Activated CD4-positive, CD25-positive, alpha-beta regulatory T cell treated with anti-CD3 and anti-CD28 coated beads, Interleukin-2, amount 50 U/mL, for 16 hours (primary cell): ENCODE data around the gene HTR2A.

Experiments used
- DNase-seq: peaks from one replicate; pipeline ENCODE4 v3.0.0-alpha.2; 2020; ENCODE audit warnings: low read depth, low spot score

The HTR2A gene

GRCh38 chr13:46871557-46871956 is 25.3 kb downstream of the HTR2A start:
- no peak for DNase-seq

- no peak for DNase-seq
Measured at GRCh38 chr13:46868091-46868490, 28.8 kb downstream of the HTR2A start.

- no peak for DNase-seq
Measured at GRCh38 chr13:46866150-46866549, 30.7 kb downstream of the HTR2A start.

DNA sequence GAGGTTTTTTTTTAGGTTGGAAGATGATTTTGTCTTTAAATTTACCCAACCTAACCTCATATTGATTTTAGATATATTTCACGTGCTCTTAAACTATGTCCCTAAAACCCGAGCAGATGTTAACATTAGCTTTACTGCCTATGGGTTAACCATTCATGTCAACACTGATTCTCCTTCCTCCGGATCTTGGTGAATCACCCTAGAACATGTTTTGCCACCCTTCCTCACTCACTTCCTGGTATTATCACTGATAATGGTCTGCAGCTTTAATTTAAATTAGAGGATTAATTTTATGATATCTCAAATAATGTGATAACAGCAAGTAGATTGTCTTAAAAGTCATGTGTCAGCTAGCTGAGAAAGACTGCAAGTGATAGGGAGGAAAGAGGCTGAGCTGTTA is 31.9 kb downstream of the HTR2A start:
- no peak for DNase-seq

DNA sequence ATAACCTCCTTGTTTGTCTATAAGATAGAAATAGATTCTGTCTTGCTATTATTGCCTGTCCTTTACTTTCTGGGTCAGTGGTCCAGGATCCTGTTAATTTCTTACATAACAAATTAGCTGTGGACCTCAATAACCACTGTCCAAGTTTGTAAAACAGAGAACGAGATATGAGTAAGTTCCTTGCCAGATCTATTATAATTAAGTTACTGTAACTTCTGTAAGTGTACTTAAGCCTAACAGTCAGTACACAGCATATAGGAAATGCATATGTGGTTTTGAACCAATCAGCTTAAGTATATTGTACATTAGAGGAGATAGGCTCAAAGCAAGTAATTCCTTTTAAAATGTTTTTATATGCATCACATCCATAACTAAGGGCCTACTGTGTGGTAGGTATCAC is 34.9 kb downstream of the HTR2A start:
- no peak for DNase-seq

GRCh38 chr13:46860722-46861121 is 36.1 kb downstream of the HTR2A start:
- no peak for DNase-seq

GRCh38 chr13:46858776-46859175 is 38.1 kb downstream of the HTR2A start:
- no peak for DNase-seq

DNA sequence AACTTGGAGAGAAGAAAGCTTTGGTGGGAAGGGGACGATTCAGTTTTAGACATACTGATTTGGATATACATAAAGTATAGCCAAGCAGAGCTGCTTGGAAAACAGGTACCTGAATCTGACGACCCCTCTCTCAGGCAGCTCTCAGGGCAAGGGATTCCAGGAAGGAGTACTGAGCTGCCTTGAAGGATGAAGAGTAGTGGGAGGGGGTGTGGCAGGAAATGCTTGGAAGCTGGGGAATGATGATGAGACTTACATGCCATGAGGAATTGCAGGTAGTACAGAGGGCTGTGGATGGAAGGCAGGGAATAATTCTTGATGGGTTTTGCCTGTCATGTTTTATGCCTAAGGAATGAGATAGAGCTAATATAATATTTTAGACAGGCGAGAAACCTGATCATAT is 38.7 kb downstream of the HTR2A start:
- no peak for DNase-seq

DNA sequence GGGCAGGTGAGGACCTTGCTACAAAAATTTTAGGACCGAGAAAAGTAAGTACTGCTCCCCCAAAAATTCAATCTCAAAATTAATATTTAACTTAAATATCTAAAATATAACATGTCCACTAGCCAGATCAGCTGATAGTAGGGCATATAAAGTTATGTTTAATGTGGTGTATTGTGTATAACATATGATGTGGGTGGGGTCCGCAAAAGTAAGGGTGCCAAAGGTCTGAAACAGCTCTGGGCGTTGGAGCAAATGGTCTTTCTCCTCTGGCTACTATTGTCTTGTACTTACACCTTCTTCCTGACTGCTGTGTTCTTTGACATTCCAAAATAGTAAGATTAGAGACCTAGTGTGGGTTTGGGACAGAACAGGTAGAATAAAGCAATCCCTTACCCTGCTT is 41.2 kb downstream of the HTR2A start:
- DNase-seq = no peak

GRCh38 chr13:46855166-46855565 is 41.7 kb downstream of the HTR2A start:
- no peak for DNase-seq

- no peak for DNase-seq
Measured at GRCh38 chr13:46852168-46852567, 44.7 kb downstream of the HTR2A start.

- no peak for DNase-seq
Measured at GRCh38 chr13:46850214-46850613, 46.6 kb downstream of the HTR2A start.

- DNase-seq = no peak
Measured at GRCh38 chr13:46846726-46847125, 50.1 kb downstream of the HTR2A start.

GRCh38 chr13:46845146-46845545 is 51.7 kb downstream of the HTR2A start:
- no peak for DNase-seq

DNA sequence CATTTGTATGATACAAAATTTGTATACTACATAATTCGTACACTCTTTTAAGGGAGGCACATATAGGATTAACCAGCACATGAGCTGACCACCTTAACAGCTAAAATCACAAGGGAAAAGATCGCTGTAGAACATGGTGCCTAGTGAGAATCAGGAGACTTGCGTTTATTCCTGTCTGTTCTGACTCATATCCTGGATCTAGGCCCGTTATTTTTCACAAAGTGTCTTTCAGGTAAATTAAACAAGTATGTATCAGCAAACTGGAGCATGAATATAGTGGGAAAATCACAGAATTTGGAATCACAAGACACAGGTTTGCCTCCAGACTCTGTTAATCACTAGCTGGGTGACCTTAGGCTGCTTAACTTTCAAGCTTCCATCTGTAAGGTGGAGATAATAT is 52.4 kb downstream of the HTR2A start:
- DNase-seq = no peak

GRCh38 chr13:46839399-46839798 is 57.5 kb downstream of the HTR2A start:
- no peak for DNase-seq

- no peak for DNase-seq
Measured at GRCh38 chr13:46834657-46835056, 62.2 kb downstream of the HTR2A start.

- DNase-seq = no peak
Measured at GRCh38 chr13:46831588-46832194, 65.2 kb downstream of the HTR2A start.

DNA sequence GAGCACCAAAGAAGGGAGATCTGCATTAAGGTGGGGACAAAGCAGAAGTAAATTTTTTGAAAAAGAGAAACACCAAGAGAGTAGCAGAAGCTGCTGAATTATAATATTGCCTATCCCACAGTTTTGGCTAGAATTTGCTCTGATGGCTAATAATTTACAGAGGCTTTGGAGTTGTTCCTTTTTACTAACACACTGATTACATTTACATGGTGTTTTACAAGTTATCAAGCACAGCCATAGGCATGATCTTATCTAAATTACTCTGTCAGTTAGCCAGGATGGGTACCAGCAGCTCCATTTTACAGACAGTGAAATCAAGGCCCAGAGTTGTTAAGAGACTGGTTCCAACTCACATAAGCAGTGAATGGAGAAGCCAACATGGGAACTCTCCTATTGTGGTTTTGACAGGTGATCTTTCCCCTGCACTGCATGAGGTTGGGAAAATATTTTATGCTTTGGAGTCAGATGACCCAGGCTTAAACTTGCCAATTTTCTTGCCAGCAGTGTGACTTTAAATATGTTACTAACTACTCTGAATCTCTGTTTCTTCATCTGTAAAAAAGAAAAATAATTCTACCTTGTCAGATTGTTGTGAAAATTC is 66.3 kb downstream of the HTR2A start:
- DNase-seq = no peak

DNA sequence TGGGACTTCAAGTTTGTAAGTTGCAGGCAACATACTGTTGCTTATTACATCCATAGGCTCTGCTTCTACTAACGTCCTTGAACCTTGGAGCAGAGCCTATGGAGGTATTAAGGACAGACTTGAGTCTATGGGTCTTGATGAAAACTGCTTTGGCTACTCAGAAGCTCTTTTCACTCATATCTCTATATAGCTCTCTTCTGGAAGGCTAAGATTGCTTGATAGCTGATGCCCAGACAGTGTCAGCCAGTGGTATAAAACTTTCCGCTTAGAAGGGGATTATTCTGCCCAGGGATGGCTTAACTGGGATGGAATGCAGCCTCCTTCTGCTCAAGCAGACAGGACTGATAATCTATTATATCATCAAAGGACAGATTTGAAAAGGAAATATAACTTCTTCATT is 74.3 kb downstream of the HTR2A start:
- no peak for DNase-seq

GRCh38 chr13:46817838-46818476 is 78.9 kb downstream of the HTR2A start:
- no peak for DNase-seq

DNA sequence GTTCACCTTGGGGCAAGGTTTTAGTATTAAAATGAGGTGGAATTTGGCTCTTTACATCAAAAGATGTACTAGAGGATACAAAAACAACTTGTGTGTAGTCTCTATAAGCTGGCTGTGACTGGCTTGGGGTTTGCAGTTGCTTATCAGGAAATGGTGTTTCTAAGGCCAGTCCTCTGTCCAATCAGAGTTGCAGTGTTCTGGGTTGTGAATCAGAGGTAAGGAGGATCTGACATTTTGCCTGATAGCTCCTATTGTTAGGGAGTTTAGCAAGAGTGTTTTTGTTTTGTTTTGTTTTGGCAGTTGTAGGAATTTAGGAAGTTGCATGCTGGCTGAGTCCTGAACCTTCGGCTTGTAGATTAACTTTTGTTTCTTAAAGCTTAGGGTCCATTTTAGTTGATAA is 79.8 kb downstream of the HTR2A start:
- no peak for DNase-seq

DNA sequence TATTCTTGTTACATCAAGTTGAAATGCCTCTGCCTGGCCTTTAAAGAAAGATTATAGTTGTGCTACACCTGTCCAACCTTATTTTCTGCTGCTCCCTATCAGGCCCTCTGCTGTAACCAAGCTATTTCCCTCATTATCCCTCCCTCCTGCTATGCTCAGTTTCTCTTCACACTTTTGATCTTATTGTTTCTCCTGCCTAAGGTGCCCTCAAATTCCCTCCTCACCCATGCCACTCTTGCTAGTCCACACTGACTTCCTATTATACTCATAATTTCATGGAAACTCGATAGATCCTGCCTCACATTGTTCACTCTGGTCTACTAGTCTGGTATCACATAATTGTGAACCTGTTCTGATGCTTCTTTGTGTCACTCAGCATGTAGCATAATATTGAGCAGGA is 80.5 kb downstream of the HTR2A start:
- no peak for DNase-seq
